Keratinocyte (primary cell): Measurements from ENCODE around the gene SRGAP3. TPM values are rescaled to one million over a fixed set of nuclear protein-coding genes. Genes with fewer than 3 reads are reported as not detected.

Experiments
- DNase-seq: peaks from one replicate; pipeline ENCODE4 v3.0.0-alpha.2; 2011; ENCODE audit warnings: low read depth, missing footprints, low spot score
- FAIRE-seq: peaks from 2 replicates; lab custom pipeline; 2011; peaks lifted over from hg19 to GRCh38; lab: Jason Lieb, UNC
- H2AFZ ChIP-seq: 2 replicates; pipeline ENCODE4 v1.6.0; 2012; ENCODE audit warnings: low read length, control low read depth, inconsistent platforms; ENCODE audit not compliant: control insufficient read depth
- H3K27ac ChIP-seq: 2 replicates; pipeline ENCODE4 v1.5.1; 2011; ENCODE audit warnings: low read length; ENCODE audit not compliant: control insufficient read depth, insufficient read depth
- H3K27me3 ChIP-seq: 3 replicates; pipeline ENCODE4 v1.6.0; 2011; ENCODE audit warnings: low read length; ENCODE audit not compliant: control insufficient read depth, insufficient read depth; ENCODE audit errors: extremely low read depth
- H3K36me3 ChIP-seq, 2 experiments: 2 replicates in 1 of 2; 3 replicates in 1 of 2; pipeline ENCODE4 v1.5.1; 2011; ENCODE audit warnings: low read length in 2 of 2, mild to moderate bottlenecking in 1 of 2; ENCODE audit not compliant: control insufficient read depth in 2 of 2, insufficient read depth in 2 of 2; ENCODE audit errors: extremely low read depth in 1 of 2
- H3K4me1 ChIP-seq: 3 replicates; pipeline ENCODE4 v1.5.1; 2011; ENCODE audit warnings: low read length; ENCODE audit not compliant: control insufficient read depth, insufficient read depth; ENCODE audit errors: extremely low read depth
- H3K4me2 ChIP-seq: 3 replicates; pipeline ENCODE4 v1.6.0; 2011; ENCODE audit warnings: low read depth, low read length; ENCODE audit not compliant: control insufficient read depth, insufficient read depth; ENCODE audit errors: extremely low read depth
- H3K4me3 ChIP-seq, 3 experiments: fragments of 200-600 bp in 1 of 3; sonication (generic) in 1 of 3; 2 replicates in 2 of 3; 3 replicates in 1 of 3; pipeline ENCODE4 v1.5.1; 2011 to 2016; ENCODE audit warnings: low read length in 3 of 3, mild to moderate bottlenecking in 3 of 3, control low read depth in 2 of 3, inconsistent platforms in 1 of 3, low read depth in 1 of 3, mixed read lengths in 1 of 3, mixed run types in 1 of 3, moderate library complexity in 1 of 3; ENCODE audit not compliant: control insufficient read depth in 2 of 3, insufficient read depth in 2 of 3; ENCODE audit errors: extremely low read depth in 1 of 3
- H3K79me2 ChIP-seq: 2 replicates; pipeline ENCODE4 v1.6.0; 2012; ENCODE audit warnings: low read length; ENCODE audit not compliant: control insufficient read depth, insufficient read depth
- H3K9ac ChIP-seq: 3 replicates; pipeline ENCODE4 v1.6.0; 2011; ENCODE audit warnings: low read length; ENCODE audit not compliant: control insufficient read depth, insufficient read depth; ENCODE audit errors: extremely low read depth
- H3K9me1 ChIP-seq: 3 replicates; pipeline ENCODE4 v1.6.0; 2011; ENCODE audit warnings: low read length; ENCODE audit not compliant: control insufficient read depth, insufficient read depth; ENCODE audit errors: extremely low read depth
- H3K9me3 ChIP-seq: 2 replicates; pipeline ENCODE4 v1.5.1; 2012; ENCODE audit warnings: low read depth, low read length; ENCODE audit not compliant: control insufficient read depth
- H4K20me1 ChIP-seq: 3 replicates; pipeline ENCODE4 v1.6.0; 2011; ENCODE audit warnings: low read length; ENCODE audit not compliant: control insufficient read depth, insufficient read depth; ENCODE audit errors: extremely low read depth
- EZH2 ChIP-seq: IDR thresholded peaks from one replicate; pipeline ENCODE4 v1.6.1; 2012; ENCODE audit warnings: inconsistent platforms, mild to moderate bottlenecking, low read length, moderate library complexity
- dilution Hi-C: fragments of 300-500 bp; cut with MboI; formaldehyde crosslinking; loops from one replicate; pipeline ENCODE4 v1.7.0; 2020; ENCODE audit warnings: low sequenced_read_pairs; ENCODE audit not compliant: extremely low pct_ligation_motif_present
- polyA plus RNA-seq, 5 experiments: library from polyadenylated mRNA; depleted of rRNA in 3 of 5; stranded (reverse) in 3 of 5; stranded (forward) in 1 of 5; unstranded in 1 of 5; fragments of >200 nt; gene quantifications; 1 replicate in 1 of 5; 2 replicates in 3 of 5; 3 replicates in 1 of 5; pipeline versions ENCODE4 v1.2.1 to v1.2.3, GENCODE V29; 2011 to 2012; ENCODE audit warnings: missing spikeins in 2 of 5, low read depth in 1 of 5, low replicate concordance in 1 of 5
- TF ChIP-seq, protein P1 (sequence below), 3 experiments: IDR thresholded peaks in 1 of 3; conservative IDR thresholded peaks in 1 of 3; optimal IDR thresholded peaks in 1 of 3; 2 replicates in 2 of 3; 3 replicates in 1 of 3; pipeline versions ENCODE3 to v1.5.1; 2011; ENCODE audit warnings: low read length in 3 of 3, mild to moderate bottlenecking in 3 of 3, moderate library complexity in 2 of 3, control low read depth in 1 of 3, inconsistent platforms in 1 of 3; ENCODE audit not compliant: insufficient read depth in 2 of 3; ENCODE audit errors: extremely low read depth in 1 of 3

The SRGAP3 gene
- polyA plus RNA-seq, 1 donor (not counting 4 experiments of a cell fraction or from before 2014, with no cell fraction given): 7.2 TPM

DNA sequence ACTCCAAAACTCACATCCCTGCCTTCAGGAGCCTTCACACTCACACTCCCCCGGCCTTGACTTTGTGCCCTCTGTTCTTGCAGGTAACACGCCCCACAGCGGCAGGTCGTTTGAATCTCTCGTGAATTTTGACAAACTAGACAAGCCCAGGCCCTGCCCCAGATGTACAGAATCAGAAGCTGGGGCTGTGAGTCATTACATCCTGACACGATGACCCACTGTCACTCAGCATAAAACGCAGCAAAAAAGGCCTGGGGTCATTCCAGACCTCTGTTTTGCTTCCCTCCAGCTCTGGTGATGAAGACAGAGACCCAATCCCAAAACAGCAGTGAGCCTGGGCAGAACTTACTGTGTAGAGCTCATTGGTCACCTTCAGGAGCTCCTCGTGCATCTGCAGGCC lies 169.8 kb downstream of the SRGAP3 start:
- DNase-seq (peak; percentile 71), FAIRE-seq (peak; percentile 84)
- TF ChIP-seq, protein P1, sequence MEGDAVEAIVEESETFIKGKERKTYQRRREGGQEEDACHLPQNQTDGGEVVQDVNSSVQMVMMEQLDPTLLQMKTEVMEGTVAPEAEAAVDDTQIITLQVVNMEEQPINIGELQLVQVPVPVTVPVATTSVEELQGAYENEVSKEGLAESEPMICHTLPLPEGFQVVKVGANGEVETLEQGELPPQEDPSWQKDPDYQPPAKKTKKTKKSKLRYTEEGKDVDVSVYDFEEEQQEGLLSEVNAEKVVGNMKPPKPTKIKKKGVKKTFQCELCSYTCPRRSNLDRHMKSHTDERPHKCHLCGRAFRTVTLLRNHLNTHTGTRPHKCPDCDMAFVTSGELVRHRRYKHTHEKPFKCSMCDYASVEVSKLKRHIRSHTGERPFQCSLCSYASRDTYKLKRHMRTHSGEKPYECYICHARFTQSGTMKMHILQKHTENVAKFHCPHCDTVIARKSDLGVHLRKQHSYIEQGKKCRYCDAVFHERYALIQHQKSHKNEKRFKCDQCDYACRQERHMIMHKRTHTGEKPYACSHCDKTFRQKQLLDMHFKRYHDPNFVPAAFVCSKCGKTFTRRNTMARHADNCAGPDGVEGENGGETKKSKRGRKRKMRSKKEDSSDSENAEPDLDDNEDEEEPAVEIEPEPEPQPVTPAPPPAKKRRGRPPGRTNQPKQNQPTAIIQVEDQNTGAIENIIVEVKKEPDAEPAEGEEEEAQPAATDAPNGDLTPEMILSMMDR (optimal IDR thresholded peaks at IDR 0.05 in 1 of 3, IDR thresholded peaks at IDR 0.05 in 1 of 3, conservative IDR thresholded peaks at IDR 0.05 in 1 of 3; ENCODE audit: extremely low read depth in 1 of 3, insufficient read depth in 2 of 3, low read length in 3 of 3): peak; percentile 16 to 64 (median 39)
- TF ChIP-seq EZH2: no peak
- H3K9ac ChIP-seq: no peak overlapping the region
- dilution Hi-C loops: no loop called here
- H3K27ac ChIP-seq: peak overlapping the region; percentile 86
- no peak overlapping the region for H3K4me3 ChIP-seq
- H3K27me3 ChIP-seq: no peaks in the 10 kb centered on the region
- H4K20me1 ChIP-seq: no peaks in the 10 kb centered on the region
- no peaks in the 10 kb centered on the region for H3K9me3 ChIP-seq
- H2AFZ ChIP-seq: no peak overlapping the region
- peaks cover 18% of the 10 kb centered on the region for H3K4me1 ChIP-seq
- no peaks in the 10 kb centered on the region for H3K79me2 ChIP-seq
- peaks cover 0 to 2% of the 10 kb centered on the region in 2 experiments for H3K36me3 ChIP-seq
- H3K4me2 ChIP-seq: peak overlapping the region; percentile 49
- peaks cover 3% of the 10 kb centered on the region for H3K9me1 ChIP-seq

DNA sequence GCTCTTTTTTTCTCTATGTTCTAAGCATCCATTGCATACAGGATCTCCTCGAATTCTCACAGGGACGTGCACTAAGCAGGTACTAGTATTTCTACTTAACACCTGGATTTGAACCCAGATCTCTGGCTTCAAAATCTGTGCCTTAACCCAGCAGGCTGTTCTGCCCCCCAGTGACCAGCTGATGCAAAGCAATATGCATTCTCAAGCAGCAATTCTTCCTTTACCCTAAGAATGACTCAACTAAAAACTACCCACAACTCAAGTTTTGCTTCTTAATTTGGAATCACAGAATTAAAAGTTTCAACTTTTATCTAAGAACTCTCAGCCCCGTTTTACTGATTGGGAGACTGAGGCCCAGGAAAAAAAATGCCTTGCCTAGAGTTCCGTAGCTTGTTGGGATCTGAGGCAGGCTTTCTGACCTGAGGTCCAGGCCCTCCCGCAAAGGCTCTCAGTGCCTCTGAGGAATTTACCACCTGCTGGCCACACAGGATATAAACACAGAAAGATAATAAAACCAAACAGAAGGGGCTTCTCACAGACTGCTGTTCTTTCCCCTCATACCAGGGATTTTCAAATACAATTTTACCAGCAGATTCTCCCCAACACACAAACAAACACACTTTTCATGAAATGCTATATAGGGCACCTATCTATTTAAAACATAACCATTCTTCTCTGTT lies 170.7 kb downstream of the SRGAP3 start:
- FAIRE-seq (no peak), DNase-seq (no peak)
- H3K4me2 ChIP-seq: no peak overlapping the region
- no peak for TF ChIP-seq EZH2
- TF ChIP-seq, protein P1 (optimal IDR thresholded peaks at IDR 0.05 in 1 of 3, IDR thresholded peaks at IDR 0.05 in 1 of 3, conservative IDR thresholded peaks at IDR 0.05 in 1 of 3; ENCODE audit: extremely low read depth in 1 of 3, insufficient read depth in 2 of 3, low read length in 3 of 3): no peak
- no peaks in the 10 kb centered on the region for H3K79me2 ChIP-seq
- dilution Hi-C loops: no loop called here
- no peaks in the 10 kb centered on the region for H3K9me3 ChIP-seq
- peaks cover 0 to 2% of the 10 kb centered on the region in 2 experiments for H3K36me3 ChIP-seq
- no peaks in the 10 kb centered on the region for H3K27me3 ChIP-seq
- H4K20me1 ChIP-seq: no peaks in the 10 kb centered on the region
- H2AFZ ChIP-seq: no peak overlapping the region
- peaks cover 3% of the 10 kb centered on the region for H3K9me1 ChIP-seq
- peaks cover 28% of the 10 kb centered on the region for H3K4me1 ChIP-seq
- peak overlapping the region; percentile 86 for H3K27ac ChIP-seq
- H3K4me3 ChIP-seq: no peak overlapping the region
- no peak overlapping the region for H3K9ac ChIP-seq
